DOHH2 (cell line): Measurements from ENCODE around the gene UPF2.

Source experiments
- H3F3A ChIP-seq: fragments of 200-600 bp; sonication (generic), shearing (Covaris generic); 2 replicates; pipeline ENCODE4 v1.6.0; 2016; ENCODE audit warnings: antibody characterized with exemption, mild to moderate bottlenecking; ENCODE audit not compliant: control insufficient read depth, insufficient read depth
- H3K27ac ChIP-seq: fragments of 200-600 bp; sonication (generic); 2 replicates; pipeline ENCODE4 v1.5.1; 2014; ENCODE audit warnings: low read depth, mild to moderate bottlenecking, low read length, moderate library complexity
- H3K27me3 ChIP-seq: fragments of 200-600 bp; sonication (generic); 2 replicates; pipeline ENCODE4 v1.6.1; 2014; ENCODE audit warnings: mild to moderate bottlenecking, low read length, mixed read lengths; ENCODE audit not compliant: control insufficient read depth
- H3K36me3 ChIP-seq: fragments of 200-600 bp; sonication (generic); 2 replicates; pipeline ENCODE4 v1.6.1; 2014; ENCODE audit warnings: mild to moderate bottlenecking, low read length, moderate library complexity, mixed read lengths; ENCODE audit not compliant: control insufficient read depth
- H3K4me1 ChIP-seq: fragments of 200-600 bp; sonication (generic); 2 replicates; pipeline ENCODE4 v1.6.1; 2014; ENCODE audit warnings: mild to moderate bottlenecking, low read length, mixed read lengths; ENCODE audit not compliant: control insufficient read depth
- H3K4me2 ChIP-seq: fragments of 200-600 bp; sonication (generic); 2 replicates; pipeline ENCODE4 v1.6.0; 2014; ENCODE audit warnings: mild to moderate bottlenecking, low read length, moderate library complexity
- H3K4me3 ChIP-seq: fragments of 200-600 bp; sonication (generic); 2 replicates; pipeline ENCODE4 v1.5.1; 2014; ENCODE audit warnings: mild to moderate bottlenecking, low read length, mixed read lengths
- H3K79me2 ChIP-seq: fragments of 200-600 bp; sonication (generic); 2 replicates; pipeline ENCODE4 v1.6.1; 2014; ENCODE audit warnings: mild to moderate bottlenecking, low read length, mixed read lengths; ENCODE audit not compliant: control insufficient read depth
- H3K9me2 ChIP-seq: fragments of 200-600 bp; sonication (generic); replicated peaks from 2 replicates; pipeline ENCODE4 v1.6.1; 2014; ENCODE audit warnings: mild to moderate bottlenecking, low read length, mixed read lengths; ENCODE audit not compliant: control insufficient read depth
- H3K9me3 ChIP-seq: fragments of 200-600 bp; sonication (generic); 2 replicates; pipeline ENCODE4 v1.6.1; 2014; ENCODE audit warnings: antibody characterized with exemption, low read length, mixed read lengths; ENCODE audit not compliant: control insufficient read depth, insufficient read depth
- H4K20me1 ChIP-seq: fragments of 200-600 bp; sonication (generic); 2 replicates; pipeline ENCODE4 v1.6.0; 2014; ENCODE audit warnings: low read depth, mild to moderate bottlenecking, antibody characterized with exemption, low read length, moderate library complexity; ENCODE audit not compliant: control insufficient read depth, insufficient read depth
- EZH2phosphoT487 ChIP-seq: fragments of 200-600 bp; sonication (generic); IDR thresholded peaks from 2 replicates; pipeline ENCODE4 v1.6.1; 2017; ENCODE audit warnings: borderline replicate concordance, mild to moderate bottlenecking, antibody characterized with exemption, low read length, moderate library complexity, mixed read lengths
- TF ChIP-seq, protein P1 (sequence below): fragments of 200-600 bp; sonication (generic); IDR thresholded peaks from one replicate; pipeline ENCODE4 v1.5.1; 2014; ENCODE audit warnings: antibody characterized with exemption, mild to moderate bottlenecking, low read depth, low read length; ENCODE audit not compliant: poor library complexity, severe bottlenecking

Gene UPF2

GRCh38 chr10:11958956-11959355 lies 83.7 kb downstream of the UPF2 start:
- no peaks in the 10 kb centered on the region for H3F3A ChIP-seq
- no peaks in the 10 kb centered on the region for H3K9me2 ChIP-seq
- H3K9me3 ChIP-seq: no peaks in the 10 kb centered on the region
- peaks cover 75% of the 10 kb centered on the region for H3K36me3 ChIP-seq
- no peaks in the 10 kb centered on the region for H3K79me2 ChIP-seq
- H3K27ac ChIP-seq: no peak overlapping the region
- H4K20me1 ChIP-seq: no peaks in the 10 kb centered on the region
- no peak overlapping the region for H3K4me2 ChIP-seq
- TF ChIP-seq, protein P1, sequence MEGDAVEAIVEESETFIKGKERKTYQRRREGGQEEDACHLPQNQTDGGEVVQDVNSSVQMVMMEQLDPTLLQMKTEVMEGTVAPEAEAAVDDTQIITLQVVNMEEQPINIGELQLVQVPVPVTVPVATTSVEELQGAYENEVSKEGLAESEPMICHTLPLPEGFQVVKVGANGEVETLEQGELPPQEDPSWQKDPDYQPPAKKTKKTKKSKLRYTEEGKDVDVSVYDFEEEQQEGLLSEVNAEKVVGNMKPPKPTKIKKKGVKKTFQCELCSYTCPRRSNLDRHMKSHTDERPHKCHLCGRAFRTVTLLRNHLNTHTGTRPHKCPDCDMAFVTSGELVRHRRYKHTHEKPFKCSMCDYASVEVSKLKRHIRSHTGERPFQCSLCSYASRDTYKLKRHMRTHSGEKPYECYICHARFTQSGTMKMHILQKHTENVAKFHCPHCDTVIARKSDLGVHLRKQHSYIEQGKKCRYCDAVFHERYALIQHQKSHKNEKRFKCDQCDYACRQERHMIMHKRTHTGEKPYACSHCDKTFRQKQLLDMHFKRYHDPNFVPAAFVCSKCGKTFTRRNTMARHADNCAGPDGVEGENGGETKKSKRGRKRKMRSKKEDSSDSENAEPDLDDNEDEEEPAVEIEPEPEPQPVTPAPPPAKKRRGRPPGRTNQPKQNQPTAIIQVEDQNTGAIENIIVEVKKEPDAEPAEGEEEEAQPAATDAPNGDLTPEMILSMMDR: no peak
- no peak for TF ChIP-seq EZH2phosphoT487
- H3K27me3 ChIP-seq: no peaks in the 10 kb centered on the region
- H3K4me1 ChIP-seq: no peaks in the 10 kb centered on the region
- no peak overlapping the region for H3K4me3 ChIP-seq

GRCh38 chr10:11951695-11952094 lies 90.9 kb downstream of the UPF2 start:
- no peak for TF ChIP-seq EZH2phosphoT487
- TF ChIP-seq, protein P1: no peak
- Histone ChIP-seq H3K4me2 (no peak overlapping the region), H3K36me3 (peaks cover 76% of the 10 kb centered on the region)

GRCh38 chr10:11950325-11951018 lies 92.1 kb downstream of the UPF2 start:
- TF ChIP-seq, protein P1: no peak
- H3K79me2 ChIP-seq: no peaks in the 10 kb centered on the region
- no peak overlapping the region for H3K4me3 ChIP-seq
- no peak overlapping the region for H3K27ac ChIP-seq
- no peaks in the 10 kb centered on the region for H3K27me3 ChIP-seq
- no peaks in the 10 kb centered on the region for H3F3A ChIP-seq
- H3K4me1 ChIP-seq: no peaks in the 10 kb centered on the region
- no peaks in the 10 kb centered on the region for H3K9me3 ChIP-seq
- H3K9me2 ChIP-seq: no peaks in the 10 kb centered on the region
- no peaks in the 10 kb centered on the region for H4K20me1 ChIP-seq
- peaks cover 68% of the 10 kb centered on the region for H3K36me3 ChIP-seq
- H3K4me2 ChIP-seq: no peak overlapping the region

More at GRCh38 chr10:11951695-11952094, 90.9 kb downstream of the UPF2 start:
- H3K4me1 ChIP-seq: no peaks in the 10 kb centered on the region
- H3K4me3 ChIP-seq: no peak overlapping the region
- H3F3A ChIP-seq: no peaks in the 10 kb centered on the region
- H4K20me1 ChIP-seq: no peaks in the 10 kb centered on the region
- H3K9me2 ChIP-seq: no peaks in the 10 kb centered on the region
- no peaks in the 10 kb centered on the region for H3K27me3 ChIP-seq
- H3K9me3 ChIP-seq: no peaks in the 10 kb centered on the region
- no peaks in the 10 kb centered on the region for H3K79me2 ChIP-seq
- H3K27ac ChIP-seq: no peak overlapping the region
